ENCODE data around the gene TCP11. TPM values are rescaled to one million over a fixed set of nuclear protein-coding genes. Genes with fewer than 3 reads are reported as not detected.

Gene TCP11
- total RNA-seq, 1 experiment from 2014 or later: not detected

DNA sequence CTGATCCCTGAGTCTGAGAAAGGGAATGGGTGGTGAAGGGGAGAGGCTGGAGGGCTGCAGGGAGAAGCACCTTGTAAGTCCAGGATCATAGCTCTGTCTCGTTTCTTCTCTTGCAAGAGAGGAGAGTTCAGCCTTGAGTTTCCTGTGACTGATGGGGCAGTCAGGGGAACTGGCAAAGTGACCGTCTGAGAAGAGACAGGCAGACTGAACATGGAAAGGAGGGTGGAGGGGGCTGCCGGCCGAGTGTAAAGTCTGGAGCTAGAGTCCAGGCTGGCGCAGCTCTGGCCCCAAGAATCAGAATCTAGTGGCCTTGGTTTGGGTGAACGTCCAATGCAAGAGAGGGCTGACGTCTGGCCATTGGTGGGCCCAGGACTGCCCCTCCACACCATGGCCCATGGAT, 72.5 kb downstream of the TCP11 start:
- Histone ChIP-seq H2BK20ac (ENCODE audit: low read depth, low read length, poor library complexity, severe bottlenecking) (no peak overlapping the region), H3K4me2 (ENCODE audit: insufficient read depth, insufficient read length, low read length) (no peak overlapping the region), H2AFZ (ENCODE audit: low read length) (no peak overlapping the region), H2BK12ac (ENCODE audit: insufficient read length, low read depth, low read length) (no peak overlapping the region), H3K27me3 (ENCODE audit: insufficient read depth, low read length) (no peaks in the 10 kb centered on the region), H3K23ac (ENCODE audit: insufficient read length, low read depth, low read length) (no peak overlapping the region), H2BK120ac (ENCODE audit: low read depth, low read length, poor library complexity, severe bottlenecking) (no peak overlapping the region), H3T11ph (ENCODE audit: low read length) (no peak overlapping the region), H4K5ac (ENCODE audit: insufficient read length, low read depth, low read length) (no peak overlapping the region), H3K56ac (ENCODE audit: insufficient read length, low read depth, low read length) (no peak overlapping the region), H3K4ac (ENCODE audit: low read depth, low read length) (no peak overlapping the region), H3K23me2 (ENCODE audit: insufficient read length, low read depth, low read length, poor library complexity, severe bottlenecking) (no peaks in the 10 kb centered on the region), H2BK5ac (ENCODE audit: insufficient read length, low read length) (no peak overlapping the region), H3K9ac (ENCODE audit: extremely low read depth, insufficient read length, low read length) (no peak overlapping the region), H3K18ac (ENCODE audit: insufficient read length, low read depth, low read length) (no peak overlapping the region), H3K27ac (ENCODE audit: insufficient read length, low read depth, low read length) (no peak overlapping the region), H3K9me3 (ENCODE audit: control insufficient read depth, low read depth, low read length) (no peaks in the 10 kb centered on the region), H3K14ac (ENCODE audit: insufficient read depth, low read length) (no peak overlapping the region; the same call in 1 of the 2 replicates), H3K4me1 (ENCODE audit: insufficient read depth, low read length) (no peaks in the 10 kb centered on the region; the same call in 1 of the 2 replicates), H4K8ac (replicated peaks; ENCODE audit: insufficient read length, low read depth, low read length) (no peak overlapping the region), H2BK15ac (ENCODE audit: low read depth, low read length) (no peak overlapping the region), H3K79me2 (ENCODE audit: insufficient read depth, low read length) (no peaks in the 10 kb centered on the region), H4K20me1 (ENCODE audit: control insufficient read depth, insufficient read depth, insufficient read length) (no peaks in the 10 kb centered on the region), H3K79me1 (ENCODE audit: insufficient read depth, low read depth, low read length, poor library complexity, severe bottlenecking) (no peaks in the 10 kb centered on the region), H2AK5ac (ENCODE audit: insufficient read length, low read length) (no peak overlapping the region), H4K91ac (ENCODE audit: insufficient read length, low read depth, low read length) (no peak overlapping the region)
- no CpG with 5 or more reads among the region's 7 CpGs for WGBS (ENCODE audit: extremely low coverage, insufficient read length, low lambda C conversion rate)
- Mint-ChIP-seq H3K9me3 (no peaks in the 10 kb centered on the region; a peak in 1 of 5 replicates), H3K4me1 (peaks cover 32 to 62% of the 10 kb centered on the region in 2 experiments), H3K27ac (peak overlapping the region; percentile 15 to 96 (median 93); a peak in 6 of 7 replicates), H3K36me3 (ENCODE audit: insufficient read depth in 1 of 3, low read depth in 3 of 3) (peaks cover 0 to 6% (median 3%) of the 10 kb centered on the region in 3 experiments; a peak in 3 of 7 replicates), H3K27me3 (ENCODE audit: low read depth) (no peaks in the 10 kb centered on the region), H3K4me3 (no peak overlapping the region)
- TF ChIP-seq, protein P1, sequence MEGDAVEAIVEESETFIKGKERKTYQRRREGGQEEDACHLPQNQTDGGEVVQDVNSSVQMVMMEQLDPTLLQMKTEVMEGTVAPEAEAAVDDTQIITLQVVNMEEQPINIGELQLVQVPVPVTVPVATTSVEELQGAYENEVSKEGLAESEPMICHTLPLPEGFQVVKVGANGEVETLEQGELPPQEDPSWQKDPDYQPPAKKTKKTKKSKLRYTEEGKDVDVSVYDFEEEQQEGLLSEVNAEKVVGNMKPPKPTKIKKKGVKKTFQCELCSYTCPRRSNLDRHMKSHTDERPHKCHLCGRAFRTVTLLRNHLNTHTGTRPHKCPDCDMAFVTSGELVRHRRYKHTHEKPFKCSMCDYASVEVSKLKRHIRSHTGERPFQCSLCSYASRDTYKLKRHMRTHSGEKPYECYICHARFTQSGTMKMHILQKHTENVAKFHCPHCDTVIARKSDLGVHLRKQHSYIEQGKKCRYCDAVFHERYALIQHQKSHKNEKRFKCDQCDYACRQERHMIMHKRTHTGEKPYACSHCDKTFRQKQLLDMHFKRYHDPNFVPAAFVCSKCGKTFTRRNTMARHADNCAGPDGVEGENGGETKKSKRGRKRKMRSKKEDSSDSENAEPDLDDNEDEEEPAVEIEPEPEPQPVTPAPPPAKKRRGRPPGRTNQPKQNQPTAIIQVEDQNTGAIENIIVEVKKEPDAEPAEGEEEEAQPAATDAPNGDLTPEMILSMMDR (conservative IDR thresholded peaks at IDR 0.05): no peak
- DNase-seq: no peak
